HG03280 (cell line): ENCODE results near the gene PEX13.

ENCODE experiments used
- ATAC-seq: cut with Tn5 transposase; IDR thresholded peaks from one replicate; pipeline ENCODE4 v1.9.1; 2021; ENCODE audit warnings: mild to moderate bottlenecking, moderate library complexity; ENCODE audit not compliant: unreplicated experiment

Gene PEX13

DNA sequence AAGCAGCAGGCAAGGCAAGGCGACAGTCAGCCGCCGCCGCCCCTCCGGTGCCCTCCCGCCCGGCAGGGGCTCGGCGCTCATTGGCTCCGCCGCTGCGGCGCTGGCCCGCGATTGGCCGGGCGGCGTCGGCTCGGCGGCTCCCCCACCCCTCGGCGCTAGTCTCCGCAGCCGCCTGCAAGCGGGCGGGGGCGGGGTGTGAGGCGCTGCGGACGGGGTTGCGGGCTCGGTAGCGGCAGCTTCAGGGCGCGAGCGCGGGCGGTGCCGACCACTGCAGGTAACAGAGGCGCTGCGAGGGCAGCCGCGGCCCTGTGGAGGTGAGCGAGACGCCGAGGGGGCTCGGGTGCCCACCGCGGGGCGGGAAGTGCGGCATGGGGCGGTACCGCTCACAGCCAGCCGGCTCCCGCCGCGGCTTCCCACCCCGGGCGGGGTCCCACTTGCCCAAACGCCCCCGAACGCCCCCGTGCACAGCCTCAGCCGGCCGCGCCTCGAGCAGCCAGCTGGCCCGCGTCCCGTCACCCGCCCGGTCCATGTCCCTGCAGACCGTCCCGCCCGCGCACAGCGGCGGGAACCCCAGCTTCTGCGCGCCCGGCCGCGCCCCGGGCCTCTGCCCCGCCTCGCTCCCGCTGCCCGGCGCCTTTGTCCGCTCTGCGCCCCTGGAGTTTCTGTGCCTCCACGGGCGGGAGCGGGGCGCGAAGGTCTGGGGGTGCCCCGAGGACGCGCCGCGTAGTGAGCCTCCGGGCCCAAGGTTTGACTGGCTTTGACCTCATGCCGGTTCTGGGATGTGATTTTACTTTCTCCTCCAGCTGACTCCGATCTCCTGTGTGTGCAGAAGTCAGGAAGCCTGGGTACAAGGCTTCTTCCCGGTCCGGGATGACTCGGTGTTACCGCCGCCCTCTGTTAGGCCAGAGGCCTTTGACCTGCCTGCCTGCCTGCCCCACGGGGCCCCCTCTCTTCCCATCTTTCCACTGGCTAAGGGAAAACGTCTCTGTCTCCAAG is 48.5 kb downstream of the PEX13 start, which contains the start of gene SANBR:
Gene SANBR, plus strand, starts transcription at position 158 of the 996 bp plus-strand sequence. CDS start 4,480 bp downstream, outside the sequence.
- peak; percentile 99 for ATAC-seq

- no peak for ATAC-seq
Observed at GRCh38 chr2:61074100-61074499, 56.6 kb downstream of the PEX13 start.

DNA sequence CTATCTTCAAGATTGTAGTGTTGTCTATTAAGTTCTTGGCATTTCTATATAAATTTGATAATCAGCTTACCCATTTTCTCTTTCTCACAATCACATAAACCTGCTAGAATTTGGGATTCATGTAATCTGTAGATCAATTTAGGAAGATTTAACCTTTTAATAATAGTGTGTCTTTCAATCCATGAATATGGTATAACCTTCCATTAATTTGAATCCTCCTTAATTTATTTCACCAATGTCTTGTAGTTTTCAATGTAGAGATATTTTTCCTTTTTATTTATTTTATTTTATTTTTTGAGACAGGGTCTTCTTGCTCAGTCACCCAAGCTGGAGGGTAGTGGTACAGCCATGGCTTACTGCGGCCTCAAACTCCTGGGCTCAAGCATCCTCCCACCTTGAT is 68.4 kb downstream of the PEX13 start:
- no peak for ATAC-seq

GRCh38 chr2:61089797-61090196 is 72.3 kb downstream of the PEX13 start:
- ATAC-seq: no peak

- no peak for ATAC-seq
Observed at GRCh38 chr2:61090386-61090921, 72.9 kb downstream of the PEX13 start.

- ATAC-seq: no peak
Observed at GRCh38 chr2:61091485-61091884, 74.0 kb downstream of the PEX13 start.

GRCh38 chr2:61096438-61096837 is 78.9 kb downstream of the PEX13 start:
- ATAC-seq: no peak

- ATAC-seq: no peak
Observed at GRCh38 chr2:61100801-61101200, 83.3 kb downstream of the PEX13 start.
